Measurements from ENCODE around the gene MTERF2. TPM values are rescaled to one million over a fixed set of nuclear protein-coding genes. Genes with fewer than 3 reads are reported as not detected.

MTERF2 gene
- total and polyA plus RNA-seq, 2 of the 13 experiments (the other 11 are each of a cell fraction or from before 2014, with no cell fraction given), result 8.0 to 11.6 TPM

DNA sequence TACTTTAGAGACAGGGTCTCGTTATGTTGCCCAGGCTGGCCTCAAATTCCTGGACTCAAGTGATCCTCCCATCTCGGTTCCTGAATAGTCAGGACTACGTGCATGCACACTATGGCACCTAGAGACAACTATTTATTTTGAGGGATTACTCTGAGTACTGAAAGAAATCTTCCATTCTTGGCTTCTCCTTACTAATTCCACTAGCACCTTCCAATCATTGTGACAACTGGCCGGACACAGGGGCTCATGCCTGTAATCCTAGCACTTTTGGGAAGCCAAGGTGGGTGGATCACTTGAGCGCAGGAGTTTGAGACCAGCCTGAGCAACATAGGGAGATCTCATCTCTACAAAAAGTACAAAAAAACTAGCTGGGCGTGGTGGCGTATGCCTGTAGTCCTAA is 42.1 kb upstream of the MTERF2 start:
- CTCF ChIA-PET (ENCODE audit: low intra/inter-chr PET ratio, low total read pairs), result no interaction called here
- no peak overlapping the region for H3K27ac ChIP-seq (ENCODE audit: extremely low read length, insufficient read depth, low read length)
- no peaks in the 10 kb centered on the region for H3K36me3 ChIP-seq (replicated peaks in 1 of 2; ENCODE audit: control insufficient read depth in 1 of 2, insufficient read depth in 2 of 2, low read length in 2 of 2)
- H4K20me1 ChIP-seq (ENCODE audit: insufficient read depth, low read length), result no peaks in the 10 kb centered on the region
- no peaks in the 10 kb centered on the region for H3K9me3 ChIP-seq (ENCODE audit: low read length)
- no peak overlapping the region for H3K4me2 ChIP-seq (ENCODE audit: low read depth, low read length)
- H3K4me1 ChIP-seq (ENCODE audit: insufficient read depth, low read length), result peaks cover 22% of the 10 kb centered on the region
- FAIRE-seq (no peak), DNase-seq (ENCODE audit: low spot score) (no peak), ATAC-seq (no peak)
- H2AFZ ChIP-seq (ENCODE audit: low read length), result no peak overlapping the region
- in situ Hi-C loops (cut with HindIII; ENCODE audit: extremely low pct_ligation_motif_present, low pct_unique_long_range_greater_than_20kb), result no loop called here
- TF ChIP-seq ZNF264 (CRISPR knock-in tag; IDR thresholded peaks at IDR 0.05), result no peak
- TF ChIP-seq NR1H2 (CRISPR knock-in tag; IDR thresholded peaks at IDR 0.05; ENCODE audit: borderline replicate concordance, low read depth), result no peak
- TF ChIP-seq, protein P1, sequence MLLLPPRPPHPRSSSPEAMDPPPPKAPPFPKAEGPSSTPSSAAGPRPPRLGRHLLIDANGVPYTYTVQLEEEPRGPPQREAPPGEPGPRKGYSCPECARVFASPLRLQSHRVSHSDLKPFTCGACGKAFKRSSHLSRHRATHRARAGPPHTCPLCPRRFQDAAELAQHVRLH (CRISPR knock-in tag; IDR thresholded peaks at IDR 0.05; ENCODE audit: borderline replicate concordance, low read depth), result no peak
- no peak for TF ChIP-seq U2AF2 (IDR thresholded peaks at IDR 0.05; ENCODE audit: low read depth, low read length)
- TF ChIP-seq, protein P2, sequence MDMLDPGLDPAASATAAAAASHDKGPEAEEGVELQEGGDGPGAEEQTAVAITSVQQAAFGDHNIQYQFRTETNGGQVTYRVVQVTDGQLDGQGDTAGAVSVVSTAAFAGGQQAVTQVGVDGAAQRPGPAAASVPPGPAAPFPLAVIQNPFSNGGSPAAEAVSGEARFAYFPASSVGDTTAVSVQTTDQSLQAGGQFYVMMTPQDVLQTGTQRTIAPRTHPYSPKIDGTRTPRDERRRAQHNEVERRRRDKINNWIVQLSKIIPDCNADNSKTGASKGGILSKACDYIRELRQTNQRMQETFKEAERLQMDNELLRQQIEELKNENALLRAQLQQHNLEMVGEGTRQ (IDR thresholded peaks at IDR 0.05; ENCODE audit: low read depth, low read length), result no peak
- TF ChIP-seq, protein P2 (CRISPR knock-in tag; IDR thresholded peaks at IDR 0.05; ENCODE audit: borderline replicate concordance), result no peak
- no peak for TF ChIP-seq IKZF1 (IDR thresholded peaks at IDR 0.05)
- no peak for TF ChIP-seq MZF1 (CRISPR knock-in tag; IDR thresholded peaks at IDR 0.05; ENCODE audit: borderline replicate concordance)
- TF ChIP-seq, protein P3, sequence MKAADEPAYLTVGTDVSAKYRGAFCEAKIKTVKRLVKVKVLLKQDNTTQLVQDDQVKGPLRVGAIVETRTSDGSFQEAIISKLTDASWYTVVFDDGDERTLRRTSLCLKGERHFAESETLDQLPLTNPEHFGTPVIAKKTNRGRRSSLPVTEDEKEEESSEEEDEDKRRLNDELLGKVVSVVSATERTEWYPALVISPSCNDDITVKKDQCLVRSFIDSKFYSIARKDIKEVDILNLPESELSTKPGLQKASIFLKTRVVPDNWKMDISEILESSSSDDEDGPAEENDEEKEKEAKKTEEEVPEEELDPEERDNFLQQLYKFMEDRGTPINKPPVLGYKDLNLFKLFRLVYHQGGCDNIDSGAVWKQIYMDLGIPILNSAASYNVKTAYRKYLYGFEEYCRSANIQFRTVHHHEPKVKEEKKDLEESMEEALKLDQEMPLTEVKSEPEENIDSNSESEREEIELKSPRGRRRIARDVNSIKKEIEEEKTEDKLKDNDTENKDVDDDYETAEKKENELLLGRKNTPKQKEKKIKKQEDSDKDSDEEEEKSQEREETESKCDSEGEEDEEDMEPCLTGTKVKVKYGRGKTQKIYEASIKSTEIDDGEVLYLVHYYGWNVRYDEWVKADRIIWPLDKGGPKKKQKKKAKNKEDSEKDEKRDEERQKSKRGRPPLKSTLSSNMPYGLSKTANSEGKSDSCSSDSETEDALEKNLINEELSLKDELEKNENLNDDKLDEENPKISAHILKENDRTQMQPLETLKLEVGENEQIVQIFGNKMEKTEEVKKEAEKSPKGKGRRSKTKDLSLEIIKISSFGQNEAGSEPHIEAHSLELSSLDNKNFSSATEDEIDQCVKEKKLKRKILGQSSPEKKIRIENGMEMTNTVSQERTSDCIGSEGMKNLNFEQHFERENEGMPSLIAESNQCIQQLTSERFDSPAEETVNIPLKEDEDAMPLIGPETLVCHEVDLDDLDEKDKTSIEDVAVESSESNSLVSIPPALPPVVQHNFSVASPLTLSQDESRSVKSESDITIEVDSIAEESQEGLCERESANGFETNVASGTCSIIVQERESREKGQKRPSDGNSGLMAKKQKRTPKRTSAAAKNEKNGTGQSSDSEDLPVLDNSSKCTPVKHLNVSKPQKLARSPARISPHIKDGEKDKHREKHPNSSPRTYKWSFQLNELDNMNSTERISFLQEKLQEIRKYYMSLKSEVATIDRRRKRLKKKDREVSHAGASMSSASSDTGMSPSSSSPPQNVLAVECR (CRISPR knock-in tag; IDR thresholded peaks at IDR 0.05; ENCODE audit: borderline replicate concordance), result no peak
- TF ChIP-seq NFE2L1 (CRISPR knock-in tag; IDR thresholded peaks at IDR 0.05; ENCODE audit: borderline replicate concordance), result no peak
- no peak for TF ChIP-seq ZNF296 (CRISPR knock-in tag; conservative IDR thresholded peaks at IDR 0.05)
- no peaks in the 10 kb centered on the region for H3K27me3 ChIP-seq (ENCODE audit: control insufficient read depth in 1 of 2, insufficient read depth in 2 of 2, low read length in 2 of 2)
- H3K4me3 ChIP-seq (replicated peaks in 1 of 3; ENCODE audit: insufficient read depth in 1 of 3, low read depth in 2 of 3, low read length in 3 of 3), result no peak overlapping the region
- POLR2A ChIA-PET, result no interaction called here
- H3K9ac ChIP-seq (ENCODE audit: insufficient read depth, low read depth, low read length), result no peak overlapping the region
- no TSS peak for BruUV-seq (replicated peaks)
- intact Hi-C loops (cut with micrococcal nuclease; ENCODE audit: unreplicated experiment), result no loop called here
- WGBS (ENCODE audit: low lambda C conversion rate), result 92% methylated on average over 7 of the region's 7 CpGs
- H3K79me2 ChIP-seq (ENCODE audit: insufficient read depth, low read length), result peaks cover 7% of the 10 kb centered on the region
